ENCODE measurements around the gene LIMS2.

The LIMS2 gene

GRCh38 chr2:127700527-127701192 is 25.3 kb upstream of the LIMS2 start:
- peak; percentile 49 for DNase-seq

- no peak for DNase-seq
These were observed 23.4 kb upstream of the LIMS2 start for GRCh38 chr2:127698553-127699355.

GRCh38 chr2:127697482-127698180 is 22.3 kb upstream of the LIMS2 start:
- no peak for DNase-seq

- DNase-seq, result peak; percentile 62
These were observed 20.5 kb upstream of the LIMS2 start for GRCh38 chr2:127695491-127696472.

- no peak for DNase-seq
These were observed 19.7 kb upstream of the LIMS2 start for GRCh38 chr2:127694986-127695385.

- no peak for DNase-seq
These were observed 15.4 kb upstream of the LIMS2 start for GRCh38 chr2:127690696-127691095.

GRCh38 chr2:127688405-127688804 is 13.1 kb upstream of the LIMS2 start:
- no peak for DNase-seq

- DNase-seq, result no peak
These were observed 10.2 kb upstream of the LIMS2 start for GRCh38 chr2:127685410-127686080.

GRCh38 chr2:127683757-127684156 is 8.4 kb upstream of the LIMS2 start:
- DNase-seq, result no peak

- no peak for DNase-seq
These were observed 7.7 kb upstream of the LIMS2 start for GRCh38 chr2:127683056-127683455.

- no peak for DNase-seq
These were observed 6.9 kb upstream of the LIMS2 start for GRCh38 chr2:127681976-127682857.

GRCh38 chr2:127681288-127681804 is 6.0 kb upstream of the LIMS2 start:
- no peak for DNase-seq

GRCh38 chr2:127680706-127681287 is 5.5 kb upstream of the LIMS2 start:
- no peak for DNase-seq

- no peak for DNase-seq
These were observed 4.5 kb upstream of the LIMS2 start for GRCh38 chr2:127679680-127680361.

- DNase-seq, result no peak
These were observed 3.7 kb upstream of the LIMS2 start for GRCh38 chr2:127678991-127679390.

- DNase-seq, result no peak
These were observed 3.2 kb upstream of the LIMS2 start for GRCh38 chr2:127678531-127678930.

- DNase-seq, result no peak
These were observed 1.6 kb upstream of the LIMS2 start for GRCh38 chr2:127676906-127677305.

GRCh38 chr2:127674241-127675209 is 805 bp downstream of the LIMS2 start:
- DNase-seq, result peak; percentile 11

Measured in CD4-positive, alpha-beta T cell treated with Interleukin-21 for 1 hour (primary cell).